Measurements from ENCODE around the gene CCDC91. TPM values are rescaled to one million over a fixed set of nuclear protein-coding genes. Genes with fewer than 3 reads are reported as not detected.

The CCDC91 gene
- total RNA-seq, 1 donor from 2014 or later = 46.3 TPM

- CTCF ChIA-PET = no interaction called here
These were observed 308.6 kb downstream of the CCDC91 start for GRCh38 chr12:28498850-28499249.

GRCh38 chr12:28500373-28501024 lies 310.2 kb downstream of the CCDC91 start:
- H3K27me3 Mint-ChIP-seq = no peaks in the 10 kb centered on the region
- DNase-seq (no peak), ATAC-seq (ENCODE audit: low read depth) (no peak)
- ChIA-PET POLR2A (no interaction called here), CTCF (no interaction called here)
- peaks cover 34% of the 10 kb centered on the region for H3K36me3 Mint-ChIP-seq (ENCODE audit: low read depth)
- TF ChIP-seq CTCF (IDR thresholded peaks at IDR 0.05) = no peak
- no peak overlapping the region for H3K27ac Mint-ChIP-seq
- intact Hi-C loops (cut with micrococcal nuclease) = no loop called here
- H3K4me3 Mint-ChIP-seq = no peak overlapping the region
- peaks cover 9% of the 10 kb centered on the region for H3K4me1 Mint-ChIP-seq
- peaks cover 5% of the 10 kb centered on the region for H3K9me3 Mint-ChIP-seq

More at GRCh38 chr12:28498850-28499249, 308.6 kb downstream of the CCDC91 start:
- ATAC-seq (ENCODE audit: low read depth) (no peak), DNase-seq (no peak)
- Mint-ChIP-seq H3K27me3 (no peaks in the 10 kb centered on the region), H3K4me1 (peaks cover 9% of the 10 kb centered on the region), H3K4me3 (no peak overlapping the region), H3K36me3 (ENCODE audit: low read depth) (peaks cover 30% of the 10 kb centered on the region), H3K9me3 (peaks cover 5% of the 10 kb centered on the region), H3K27ac (no peak overlapping the region)
- POLR2A ChIA-PET = no interaction called here
- TF ChIP-seq CTCF (IDR thresholded peaks at IDR 0.05) = no peak
- intact Hi-C loops (cut with micrococcal nuclease) = no loop called here

GRCh38 chr12:28506271-28506670 lies 316.0 kb downstream of the CCDC91 start:
- intact Hi-C loops (cut with micrococcal nuclease) = no loop called here
- Mint-ChIP-seq H3K9me3 (peaks cover 2% of the 10 kb centered on the region), H3K4me3 (no peak overlapping the region), H3K4me1 (no peaks in the 10 kb centered on the region), H3K27me3 (no peaks in the 10 kb centered on the region), H3K27ac (no peak overlapping the region), H3K36me3 (ENCODE audit: low read depth) (peaks cover 16% of the 10 kb centered on the region)
- POLR2A ChIA-PET = no interaction called here
- TF ChIP-seq CTCF (IDR thresholded peaks at IDR 0.05) = no peak
- ATAC-seq (ENCODE audit: low read depth) (no peak), DNase-seq (no peak)
- CTCF ChIA-PET = no interaction called here

GRCh38 chr12:28507033-28507432 lies 316.8 kb downstream of the CCDC91 start:
- no peaks in the 10 kb centered on the region for H3K4me1 Mint-ChIP-seq
- ATAC-seq (ENCODE audit: low read depth) = no peak

GRCh38 chr12:28507867-28508266 lies 317.6 kb downstream of the CCDC91 start:
- intact Hi-C loops (cut with micrococcal nuclease) = no loop called here
- POLR2A ChIA-PET = no interaction called here
- no peak for DNase-seq
- CTCF ChIA-PET = no interaction called here
- Mint-ChIP-seq H3K36me3 (ENCODE audit: low read depth) (peaks cover 16% of the 10 kb centered on the region), H3K27me3 (no peaks in the 10 kb centered on the region), H3K4me1 (no peaks in the 10 kb centered on the region), H3K9me3 (peaks cover 1% of the 10 kb centered on the region), H3K27ac (no peak overlapping the region), H3K4me3 (no peak overlapping the region)
- ATAC-seq (ENCODE audit: low read depth) = no peak
- no peak for TF ChIP-seq CTCF (IDR thresholded peaks at IDR 0.05)

More at GRCh38 chr12:28507033-28507432, 316.8 kb downstream of the CCDC91 start:
- no peak overlapping the region for H3K27ac Mint-ChIP-seq
- CTCF ChIA-PET = no interaction called here
- H3K4me3 Mint-ChIP-seq = no peak overlapping the region
- POLR2A ChIA-PET = no interaction called here
- intact Hi-C loops (cut with micrococcal nuclease) = no loop called here
- DNase-seq = no peak
- H3K36me3 Mint-ChIP-seq (ENCODE audit: low read depth) = peaks cover 14% of the 10 kb centered on the region
- no peaks in the 10 kb centered on the region for H3K27me3 Mint-ChIP-seq
- peaks cover under 1% of the 10 kb centered on the region for H3K9me3 Mint-ChIP-seq
- TF ChIP-seq CTCF (IDR thresholded peaks at IDR 0.05) = no peak

Data from activated B cell treated with CpG ODN at 0.5 μM for 24 hours (primary cell).